ENCODE data around the gene TEX19.
"Not testable (repeated sequence)": the region's sequence is repeated elsewhere in the genome, so short reads cannot be mapped to it uniquely, and the experiment has no call there.

The TEX19 gene

DNA sequence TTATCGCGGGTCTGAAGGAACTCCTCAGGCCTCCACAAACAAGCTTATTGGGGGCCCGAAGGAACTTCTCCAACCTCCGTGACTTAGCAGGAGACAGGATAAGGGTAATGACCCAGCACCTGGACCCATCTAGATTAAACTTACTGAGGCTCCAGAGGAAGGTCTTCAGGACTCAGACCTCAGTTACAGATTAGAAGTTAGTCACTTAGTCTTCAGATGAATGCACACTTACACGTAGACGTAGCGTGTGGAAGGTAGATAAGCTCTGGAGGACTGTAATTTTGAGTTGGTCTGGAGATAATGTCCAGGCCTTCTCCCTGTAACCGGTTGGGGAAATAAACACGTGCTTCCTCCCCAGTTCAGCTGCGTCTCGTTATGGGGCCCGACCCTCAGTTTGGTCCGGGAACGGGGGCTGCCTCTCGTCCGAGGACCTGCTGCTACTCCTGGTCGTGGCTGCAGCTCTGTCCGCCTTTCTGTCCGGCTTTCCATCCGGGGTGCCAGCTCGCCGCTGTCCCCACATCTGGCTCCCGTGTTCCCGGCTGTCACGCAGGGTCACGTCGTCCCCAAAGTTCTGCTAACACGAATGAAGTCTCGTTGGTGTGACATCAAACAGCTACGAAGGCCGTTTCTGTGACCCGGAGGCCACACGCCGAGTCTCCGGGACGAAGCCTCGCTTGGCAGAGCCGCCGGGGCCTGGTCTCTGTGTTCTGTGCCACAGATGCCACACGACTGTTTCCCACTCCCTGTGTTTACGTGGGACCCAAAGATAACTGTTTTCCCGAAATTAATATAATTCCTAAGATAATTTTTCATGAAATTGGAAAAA, 13.7 kb upstream of the TEX19 start:
- ChIA-PET CTCF (interaction anchor here (0.7 to 1.0 kb wide), 2 partner anchors 20 to 208 kb away, joined by 3 read pairs; no protein-coding TSS in a partner anchor), POLR2A (no interaction called here)
- no peak for DNase-seq (ENCODE audit: extremely low spot score)
- TF ChIP-seq, protein P1, sequence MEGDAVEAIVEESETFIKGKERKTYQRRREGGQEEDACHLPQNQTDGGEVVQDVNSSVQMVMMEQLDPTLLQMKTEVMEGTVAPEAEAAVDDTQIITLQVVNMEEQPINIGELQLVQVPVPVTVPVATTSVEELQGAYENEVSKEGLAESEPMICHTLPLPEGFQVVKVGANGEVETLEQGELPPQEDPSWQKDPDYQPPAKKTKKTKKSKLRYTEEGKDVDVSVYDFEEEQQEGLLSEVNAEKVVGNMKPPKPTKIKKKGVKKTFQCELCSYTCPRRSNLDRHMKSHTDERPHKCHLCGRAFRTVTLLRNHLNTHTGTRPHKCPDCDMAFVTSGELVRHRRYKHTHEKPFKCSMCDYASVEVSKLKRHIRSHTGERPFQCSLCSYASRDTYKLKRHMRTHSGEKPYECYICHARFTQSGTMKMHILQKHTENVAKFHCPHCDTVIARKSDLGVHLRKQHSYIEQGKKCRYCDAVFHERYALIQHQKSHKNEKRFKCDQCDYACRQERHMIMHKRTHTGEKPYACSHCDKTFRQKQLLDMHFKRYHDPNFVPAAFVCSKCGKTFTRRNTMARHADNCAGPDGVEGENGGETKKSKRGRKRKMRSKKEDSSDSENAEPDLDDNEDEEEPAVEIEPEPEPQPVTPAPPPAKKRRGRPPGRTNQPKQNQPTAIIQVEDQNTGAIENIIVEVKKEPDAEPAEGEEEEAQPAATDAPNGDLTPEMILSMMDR (IDR thresholded peaks at IDR 0.05; ENCODE audit: control extremely low read depth, extremely low read depth, low read depth, missing control alignments) = no peak

- no peak for DNase-seq (ENCODE audit: extremely low spot score)
- ChIA-PET CTCF (interaction anchor here (0.7 to 1.2 kb wide), 4 partner anchors 11 to 37 kb away, joined by 3 to 4 read pairs (median 3); no protein-coding TSS in a partner anchor), POLR2A (no interaction called here)
- TF ChIP-seq, protein P1 (IDR thresholded peaks at IDR 0.05; ENCODE audit: control extremely low read depth, extremely low read depth, low read depth, missing control alignments) = no peak
These were observed 12.4 kb upstream of the TEX19 start for GRCh38 chr17:82346342-82347300.

- POLR2A ChIA-PET; DNase-seq (ENCODE audit: extremely low spot score): not testable (repeated sequence)
- CTCF ChIA-PET = interaction anchor here (3.0 kb wide), 1 partner anchor 10 kb away, joined by 9 read pairs; the partner anchor contains the start of gene TEX19
These were observed 11.1 kb upstream of the TEX19 start for GRCh38 chr17:82347994-82348393.

DNA sequence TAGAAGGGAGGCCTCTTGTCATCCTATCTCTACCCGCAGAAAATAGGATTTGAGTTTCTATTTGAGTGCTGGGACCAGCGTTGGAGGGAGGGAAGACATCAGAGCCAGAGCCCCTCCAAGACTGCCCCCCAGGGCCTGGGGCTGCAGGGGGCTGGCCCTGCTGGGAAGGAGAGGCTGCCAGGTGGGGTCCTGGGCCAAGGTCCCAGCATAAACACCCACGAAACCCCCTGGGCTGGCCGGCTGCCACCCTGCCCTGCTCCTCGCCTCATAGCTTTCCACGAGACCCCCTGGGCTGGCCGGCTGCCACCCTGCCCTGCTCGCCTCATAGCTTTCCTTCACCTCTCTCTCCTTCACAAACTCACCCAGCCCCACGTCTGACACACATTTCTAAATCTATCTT, 10.6 kb upstream of the TEX19 start:
- ChIA-PET POLR2A (no interaction called here), CTCF (interaction anchor here (1.0 to 3.0 kb wide), 2 partner anchors 10 to 203 kb away, joined by 3 to 9 read pairs; partner anchors contain the start of gene TEX19)
- DNase-seq (ENCODE audit: extremely low spot score) = no peak
- TF ChIP-seq, protein P1 (IDR thresholded peaks at IDR 0.05; ENCODE audit: control extremely low read depth, extremely low read depth, low read depth, missing control alignments) = no peak

- ChIA-PET CTCF (interaction anchor here (1.0 to 3.3 kb wide), 4 partner anchors 9 to 203 kb away, joined by 3 to 19 read pairs (median 6); partner anchors contain the start of genes SECTM1 and TEX19), POLR2A (no interaction called here)
- TF ChIP-seq, protein P1 (IDR thresholded peaks at IDR 0.05; ENCODE audit: control extremely low read depth, extremely low read depth, low read depth, missing control alignments) = no peak
- DNase-seq (ENCODE audit: extremely low spot score) = no peak
These were observed 10.2 kb upstream of the TEX19 start for GRCh38 chr17:82348866-82349265.

GRCh38 chr17:82349287-82349701, 9.8 kb upstream of the TEX19 start:
- ChIA-PET CTCF (interaction anchor here (0.6 to 3.3 kb wide), 12 partner anchors 9 to 290 kb away, joined by 3 to 19 read pairs (median 10); partner anchors contain the start of genes HEXD, OGFOD3, SECTM1 and TEX19), POLR2A (no interaction called here)
- no peak for DNase-seq (ENCODE audit: extremely low spot score)
- TF ChIP-seq, protein P1 (IDR thresholded peaks at IDR 0.05; ENCODE audit: control extremely low read depth, extremely low read depth, low read depth, missing control alignments) = no peak

Data from GM10248 (cell line).